ENCODE data around the gene FES. TPM values are rescaled to one million over a fixed set of nuclear protein-coding genes. Genes with fewer than 3 reads are reported as not detected.
A peak's percentile ranks its signal among the peaks of the same experiment; 100 is the strongest.

FES gene
- total and polyA plus RNA-seq, 2 of the 13 experiments (the other 11 are each of a cell fraction or from before 2014, with no cell fraction given) = 4.0 to 9.5 TPM

DNA sequence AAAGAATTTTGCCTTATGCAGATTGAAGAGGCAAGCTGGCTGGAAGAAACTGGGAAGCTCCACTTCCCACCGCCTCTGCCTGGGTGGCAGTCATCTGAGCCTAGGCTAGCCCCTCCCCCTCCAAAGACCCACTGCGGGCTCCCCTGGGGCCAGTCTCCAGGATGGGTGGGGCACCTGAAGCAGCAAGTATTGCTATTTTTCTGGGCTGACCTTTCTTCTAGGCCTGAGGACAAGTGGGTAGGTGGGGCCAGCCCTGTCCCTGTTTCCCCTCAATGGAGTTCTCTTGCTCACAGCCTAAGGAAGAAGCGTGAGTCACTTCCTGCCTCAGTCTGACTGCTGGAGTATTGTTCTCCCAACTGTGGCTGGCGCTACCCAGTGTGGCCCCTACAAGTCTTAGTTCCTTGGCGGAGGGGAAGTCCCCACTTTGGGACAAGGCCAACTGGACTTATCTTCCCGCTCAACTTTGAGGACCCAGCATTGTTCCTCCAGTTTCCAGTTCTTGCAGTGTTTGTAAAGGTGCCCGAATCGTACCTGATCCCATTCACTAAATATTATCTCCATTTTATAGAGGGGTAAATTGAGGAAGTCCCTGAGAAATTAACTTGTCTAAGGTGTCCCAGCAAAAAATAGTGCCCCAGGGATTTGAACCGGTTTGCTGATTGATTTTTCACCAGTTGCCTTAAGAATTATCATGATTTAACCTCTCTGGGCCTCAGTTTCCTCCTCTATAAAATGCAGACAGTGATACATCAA is 14.5 kb upstream of the FES start (continued):
- TF ChIP-seq SRSF9 (IDR thresholded peaks at IDR 0.05; ENCODE audit: borderline replicate concordance, insufficient read depth, low read depth, low read length, poor library complexity, severe bottlenecking) = no peak
- TF ChIP-seq ZMYM2 (CRISPR knock-in tag; IDR thresholded peaks at IDR 0.05) = no peak
- TF ChIP-seq, protein P1, sequence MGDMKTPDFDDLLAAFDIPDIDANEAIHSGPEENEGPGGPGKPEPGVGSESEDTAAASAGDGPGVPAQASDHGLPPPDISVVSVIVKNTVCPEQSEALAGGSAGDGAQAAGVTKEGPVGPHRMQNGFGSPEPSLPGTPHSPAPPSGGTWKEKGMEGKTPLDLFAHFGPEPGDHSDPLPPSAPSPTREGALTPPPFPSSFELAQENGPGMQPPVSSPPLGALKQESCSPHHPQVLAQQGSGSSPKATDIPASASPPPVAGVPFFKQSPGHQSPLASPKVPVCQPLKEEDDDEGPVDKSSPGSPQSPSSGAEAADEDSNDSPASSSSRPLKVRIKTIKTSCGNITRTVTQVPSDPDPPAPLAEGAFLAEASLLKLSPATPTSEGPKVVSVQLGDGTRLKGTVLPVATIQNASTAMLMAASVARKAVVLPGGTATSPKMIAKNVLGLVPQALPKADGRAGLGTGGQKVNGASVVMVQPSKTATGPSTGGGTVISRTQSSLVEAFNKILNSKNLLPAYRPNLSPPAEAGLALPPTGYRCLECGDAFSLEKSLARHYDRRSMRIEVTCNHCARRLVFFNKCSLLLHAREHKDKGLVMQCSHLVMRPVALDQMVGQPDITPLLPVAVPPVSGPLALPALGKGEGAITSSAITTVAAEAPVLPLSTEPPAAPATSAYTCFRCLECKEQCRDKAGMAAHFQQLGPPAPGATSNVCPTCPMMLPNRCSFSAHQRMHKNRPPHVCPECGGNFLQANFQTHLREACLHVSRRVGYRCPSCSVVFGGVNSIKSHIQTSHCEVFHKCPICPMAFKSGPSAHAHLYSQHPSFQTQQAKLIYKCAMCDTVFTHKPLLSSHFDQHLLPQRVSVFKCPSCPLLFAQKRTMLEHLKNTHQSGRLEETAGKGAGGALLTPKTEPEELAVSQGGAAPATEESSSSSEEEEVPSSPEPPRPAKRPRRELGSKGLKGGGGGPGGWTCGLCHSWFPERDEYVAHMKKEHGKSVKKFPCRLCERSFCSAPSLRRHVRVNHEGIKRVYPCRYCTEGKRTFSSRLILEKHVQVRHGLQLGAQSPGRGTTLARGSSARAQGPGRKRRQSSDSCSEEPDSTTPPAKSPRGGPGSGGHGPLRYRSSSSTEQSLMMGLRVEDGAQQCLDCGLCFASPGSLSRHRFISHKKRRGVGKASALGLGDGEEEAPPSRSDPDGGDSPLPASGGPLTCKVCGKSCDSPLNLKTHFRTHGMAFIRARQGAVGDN (CRISPR knock-in tag; IDR thresholded peaks at IDR 0.05) = 0 out of 2 replicates have a peak, but pooled peaks have one; percentile 17

DNA sequence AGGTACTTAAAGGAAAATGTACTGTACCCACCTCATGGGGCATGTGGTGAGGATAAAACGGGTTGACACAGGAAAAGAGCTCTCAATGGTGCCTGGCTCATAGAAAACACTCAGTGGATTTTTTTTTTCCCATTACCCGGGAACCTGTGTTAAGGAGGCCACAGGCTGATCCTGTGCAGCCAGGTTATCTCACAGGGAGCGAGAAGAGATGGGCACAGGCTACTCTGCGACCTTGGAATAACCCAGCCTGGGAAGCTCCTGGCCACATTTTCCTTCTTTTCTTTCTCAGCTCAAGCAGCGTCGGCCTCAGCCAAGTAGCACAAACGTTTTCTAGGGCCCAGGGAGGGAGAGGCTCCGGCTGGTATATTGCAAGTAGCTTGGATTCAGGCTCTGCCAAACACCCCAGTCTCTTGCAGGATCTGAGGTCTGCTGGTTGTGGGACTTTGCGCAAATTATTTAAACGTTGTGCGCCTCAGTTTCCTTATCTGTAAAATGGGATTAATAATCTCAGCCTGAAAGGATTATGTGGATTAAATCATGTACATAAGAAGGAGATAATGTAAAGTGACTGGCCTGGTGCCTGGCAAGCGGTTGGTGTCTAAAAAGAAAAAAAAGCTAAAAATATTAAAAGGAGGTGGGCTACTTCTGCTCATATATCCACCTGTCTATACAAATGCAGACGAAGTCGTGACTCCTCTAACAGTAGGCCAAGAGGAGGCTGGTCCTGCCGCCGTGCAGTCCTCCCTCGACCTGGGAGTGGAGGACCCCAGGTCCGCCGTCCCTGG is 13.8 kb upstream of the FES start:
- peaks cover 0 to 48% of the 10 kb centered on the region in 2 experiments for H3K27me3 ChIP-seq (ENCODE audit: control insufficient read depth in 1 of 2, insufficient read depth in 2 of 2, low read length in 2 of 2)
- H4K20me1 ChIP-seq (ENCODE audit: insufficient read depth, low read length) = peaks cover 21% of the 10 kb centered on the region; the same call in 1 of the 2 replicates
- peak overlapping the region; percentile 85 for H3K4me2 ChIP-seq (ENCODE audit: low read depth, low read length)
- peaks cover 10% of the 10 kb centered on the region for H3K79me2 ChIP-seq (ENCODE audit: insufficient read depth, low read length)
- peak overlapping the region; percentile 31; the same call in 1 of the 2 replicates for H3K9ac ChIP-seq (ENCODE audit: insufficient read depth, low read depth, low read length)
- peaks cover 82% of the 10 kb centered on the region for H3K4me1 ChIP-seq (ENCODE audit: insufficient read depth, low read length)
- H3K27ac ChIP-seq (ENCODE audit: extremely low read length, insufficient read depth, low read length) = no peak overlapping the region
- H2AFZ ChIP-seq (ENCODE audit: low read length) = no peak overlapping the region
- H3K36me3 ChIP-seq (replicated peaks in 1 of 2; ENCODE audit: control insufficient read depth in 1 of 2, insufficient read depth in 2 of 2, low read length in 2 of 2) = peaks cover 0 to 2% of the 10 kb centered on the region in 2 experiments; a peak in 1 of 5 replicates
- no peaks in the 10 kb centered on the region for H3K9me3 ChIP-seq (ENCODE audit: low read length)
- in situ Hi-C loops (cut with HindIII; ENCODE audit: extremely low pct_ligation_motif_present, low pct_unique_long_range_greater_than_20kb) = no loop called here
- BruUV-seq (replicated peaks) = TSS peak; percentile 81
- intact Hi-C loops (cut with micrococcal nuclease; ENCODE audit: unreplicated experiment) = loop anchor here (5.0 kb wide), 1 partner anchor 378 kb away; no protein-coding TSS in a partner anchor
- FAIRE-seq (no peak), DNase-seq (ENCODE audit: low spot score) (no peak), ATAC-seq (no peak)
- 34% methylated on average over 17 of the region's 19 CpGs for WGBS (ENCODE audit: low lambda C conversion rate)
- peak overlapping the region; percentile 72 to 74 (median 73); a peak in 5 of 6 replicates for H3K4me3 ChIP-seq (replicated peaks in 1 of 3; ENCODE audit: insufficient read depth in 1 of 3, low read depth in 2 of 3, low read length in 3 of 3)
- ChIA-PET POLR2A (interaction anchor here (1.2 to 3.3 kb wide), 4 partner anchors 10 to 62 kb away, joined by 4 to 36 read pairs (median 8); partner anchors contain the start of genes FES and HDDC3), CTCF (ENCODE audit: low intra/inter-chr PET ratio, low total read pairs) (no interaction called here)
- TF ChIP-seq EZH2 (conservative IDR thresholded peaks at IDR 0.05; ENCODE audit: low read depth, low read length) = 0 out of 2 replicates have a peak, but pooled peaks have one; percentile 22
- 0 out of 2 replicates have a peak, but pooled peaks have one; percentile 22 for TF ChIP-seq ZNF543 (CRISPR knock-in tag; IDR thresholded peaks at IDR 0.05)
- TF ChIP-seq, protein P1 (CRISPR knock-in tag; IDR thresholded peaks at IDR 0.05) = 0 out of 2 replicates have a peak, but pooled peaks have one; percentile 10
- peak; percentile 18; the same call in 1 of the 2 replicates for TF ChIP-seq ISL2 (CRISPR knock-in tag; IDR thresholded peaks at IDR 0.05)
- peak; percentile 33; the same call in 1 of the 2 replicates for TF ChIP-seq ZFX (CRISPR knock-in tag; IDR thresholded peaks at IDR 0.05; ENCODE audit: low read depth)
- no peak for TF ChIP-seq ZNF75D (CRISPR knock-in tag; IDR thresholded peaks at IDR 0.05; ENCODE audit: borderline replicate concordance)
- no peak for TF ChIP-seq ZBTB21 (CRISPR knock-in tag; IDR thresholded peaks at IDR 0.05)
- no peak for TF ChIP-seq SALL1 (CRISPR knock-in tag; IDR thresholded peaks at IDR 0.05)
- TF ChIP-seq ZNF263 (CRISPR knock-in tag; IDR thresholded peaks at IDR 0.05) = peak; percentile 95

All from HepG2 (cell line).